OCI-LY1 (cell line): ENCODE measurements around the gene FZR1.

Experiments used
- H2AFZ ChIP-seq: fragments of 200-600 bp; sonication (generic), shearing (Covaris generic); 2 replicates; pipeline ENCODE4 v1.6.0; 2014; ENCODE audit warnings: antibody characterized with exemption, mild to moderate bottlenecking, low read length
- H3F3A ChIP-seq: fragments of 200-600 bp; sonication (generic), shearing (Covaris generic); 2 replicates; pipeline ENCODE4 v1.6.0; 2014; ENCODE audit warnings: mild to moderate bottlenecking, antibody characterized with exemption, low read length, moderate library complexity; ENCODE audit not compliant: insufficient read depth
- H3K27ac ChIP-seq: fragments of 200-600 bp; sonication (generic); 2 replicates; pipeline ENCODE4 v1.5.1; 2014; ENCODE audit warnings: low read length, mixed run types, mild to moderate bottlenecking, low read depth; ENCODE audit not compliant: poor library complexity, severe bottlenecking
- H3K27me3 ChIP-seq: fragments of 200-600 bp; sonication (generic); 2 replicates; pipeline ENCODE4 v1.6.0; 2014; ENCODE audit warnings: antibody characterized with exemption, mild to moderate bottlenecking, low read length, moderate library complexity; ENCODE audit not compliant: insufficient read depth
- H3K36me3 ChIP-seq: fragments of 200-600 bp; sonication (generic); 2 replicates; pipeline ENCODE4 v1.6.1; 2014; ENCODE audit warnings: mild to moderate bottlenecking, antibody characterized with exemption, low read length, moderate library complexity, mixed read lengths; ENCODE audit not compliant: insufficient read depth
- H3K4me1 ChIP-seq: fragments of 200-600 bp; sonication (generic); 2 replicates; pipeline ENCODE4 v1.5.1; 2014; ENCODE audit warnings: mild to moderate bottlenecking, low read length, moderate library complexity; ENCODE audit not compliant: insufficient read depth, severe bottlenecking
- H3K4me2 ChIP-seq: fragments of 200-600 bp; sonication (generic), shearing (Covaris generic); 2 replicates; pipeline ENCODE4 v1.6.1; 2014; ENCODE audit warnings: low read length
- H3K4me3 ChIP-seq: fragments of 200-600 bp; sonication (generic); 2 replicates; pipeline ENCODE4 v1.5.1; 2014; ENCODE audit warnings: low read length, low read depth, mild to moderate bottlenecking, mixed read lengths; ENCODE audit not compliant: poor library complexity, severe bottlenecking
- H3K79me2 ChIP-seq: fragments of 200-600 bp; shearing (Covaris generic); 2 replicates; pipeline ENCODE4 v1.6.1; 2016; ENCODE audit warnings: mixed run types, low read length, mixed read lengths; ENCODE audit not compliant: insufficient read depth
- H3K9ac ChIP-seq: fragments of 200-600 bp; sonication (generic), shearing (Covaris generic); 2 replicates; pipeline ENCODE4 v1.6.1; 2014; ENCODE audit warnings: mild to moderate bottlenecking, low read length, mixed read lengths
- H3K9me2 ChIP-seq: fragments of 200-600 bp; sonication (generic), shearing (Covaris generic); 2 replicates; pipeline ENCODE4 v1.6.1; 2014; ENCODE audit warnings: low read depth, mild to moderate bottlenecking, low read length, mixed read lengths
- H3K9me3 ChIP-seq: fragments of 200-600 bp; shearing (Covaris generic); 2 replicates; pipeline ENCODE4 v1.6.1; 2014; ENCODE audit warnings: low read length, mixed read lengths
- H4K20me1 ChIP-seq: fragments of 200-600 bp; sonication (generic), shearing (Covaris generic); 2 replicates; pipeline ENCODE4 v1.6.0; 2016; ENCODE audit warnings: mild to moderate bottlenecking, low read length; ENCODE audit not compliant: insufficient read depth
- EZH2 ChIP-seq: fragments of 200-600 bp; sonication (generic), shearing (Covaris generic); IDR thresholded peaks from 2 replicates; pipeline ENCODE4 v1.8.0; 2017; ENCODE audit warnings: borderline replicate concordance, mixed run types, mild to moderate bottlenecking, antibody characterized with exemption, low read length, moderate library complexity, mixed read lengths
- TF ChIP-seq, protein P1 (sequence below): fragments of 200-600 bp; sonication (generic), shearing (Covaris generic); IDR thresholded peaks from 2 replicates; pipeline ENCODE4 v1.5.1; 2017; ENCODE audit warnings: mild to moderate bottlenecking, antibody characterized with exemption, low read length, moderate library complexity, mixed read lengths

FZR1 gene

DNA sequence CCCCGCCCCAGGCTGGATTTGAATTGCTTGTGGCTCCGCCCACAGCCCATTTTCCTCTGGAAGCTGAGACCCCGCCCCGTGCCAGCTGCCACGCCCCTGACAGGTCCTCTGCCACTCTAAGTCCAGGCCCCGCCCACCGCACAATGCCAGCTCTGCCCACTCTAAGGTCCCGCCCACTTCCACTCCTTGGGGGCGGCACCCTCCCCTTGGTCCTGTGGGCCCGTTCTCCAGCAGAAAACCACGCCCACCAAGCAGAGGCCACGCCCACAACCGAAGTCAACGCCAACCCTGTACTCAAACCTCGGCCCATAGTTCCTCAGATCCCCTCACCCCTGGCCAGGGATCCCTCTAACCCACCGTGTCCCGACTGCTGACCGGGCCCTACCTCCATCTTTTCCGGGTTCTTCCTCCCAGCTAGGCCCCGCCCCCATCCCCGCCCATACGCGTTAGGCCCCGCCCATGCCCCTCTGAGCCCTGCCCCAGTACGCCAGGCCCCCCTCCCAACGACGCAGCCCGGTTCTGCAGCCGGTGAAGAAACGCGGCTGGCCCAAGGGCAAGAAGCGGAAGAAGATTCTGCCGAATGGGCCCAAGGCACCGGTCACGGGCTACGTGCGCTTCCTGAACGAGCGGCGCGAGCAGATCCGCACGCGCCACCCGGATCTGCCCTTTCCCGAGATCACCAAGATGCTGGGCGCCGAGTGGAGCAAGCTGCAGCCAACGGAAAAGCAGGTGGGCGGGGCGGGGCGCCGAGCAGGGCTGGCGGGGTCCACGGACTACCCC, 67.9 kb downstream of the FZR1 start:
- no peak overlapping the region for H3K27ac ChIP-seq
- no peak overlapping the region for H2AFZ ChIP-seq
- 0 out of 2 replicates have a peak, but pooled peaks cover under 1% of the 10 kb centered on the region for H3K27me3 ChIP-seq
- no peaks in the 10 kb centered on the region for H3K9me2 ChIP-seq
- no peaks in the 10 kb centered on the region for H3K9me3 ChIP-seq
- no peaks in the 10 kb centered on the region for H4K20me1 ChIP-seq
- peaks cover 18% of the 10 kb centered on the region for H3K36me3 ChIP-seq
- peak overlapping the region; percentile 88 for H3K4me3 ChIP-seq
- no peak for TF ChIP-seq EZH2
- TF ChIP-seq, protein P1, sequence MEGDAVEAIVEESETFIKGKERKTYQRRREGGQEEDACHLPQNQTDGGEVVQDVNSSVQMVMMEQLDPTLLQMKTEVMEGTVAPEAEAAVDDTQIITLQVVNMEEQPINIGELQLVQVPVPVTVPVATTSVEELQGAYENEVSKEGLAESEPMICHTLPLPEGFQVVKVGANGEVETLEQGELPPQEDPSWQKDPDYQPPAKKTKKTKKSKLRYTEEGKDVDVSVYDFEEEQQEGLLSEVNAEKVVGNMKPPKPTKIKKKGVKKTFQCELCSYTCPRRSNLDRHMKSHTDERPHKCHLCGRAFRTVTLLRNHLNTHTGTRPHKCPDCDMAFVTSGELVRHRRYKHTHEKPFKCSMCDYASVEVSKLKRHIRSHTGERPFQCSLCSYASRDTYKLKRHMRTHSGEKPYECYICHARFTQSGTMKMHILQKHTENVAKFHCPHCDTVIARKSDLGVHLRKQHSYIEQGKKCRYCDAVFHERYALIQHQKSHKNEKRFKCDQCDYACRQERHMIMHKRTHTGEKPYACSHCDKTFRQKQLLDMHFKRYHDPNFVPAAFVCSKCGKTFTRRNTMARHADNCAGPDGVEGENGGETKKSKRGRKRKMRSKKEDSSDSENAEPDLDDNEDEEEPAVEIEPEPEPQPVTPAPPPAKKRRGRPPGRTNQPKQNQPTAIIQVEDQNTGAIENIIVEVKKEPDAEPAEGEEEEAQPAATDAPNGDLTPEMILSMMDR = no peak
- H3K79me2 ChIP-seq = no peaks in the 10 kb centered on the region
- H3K4me1 ChIP-seq = peaks cover 21% of the 10 kb centered on the region
- no peak overlapping the region; the same call in 1 of the 2 replicates for H3K9ac ChIP-seq
- peak overlapping the region; percentile 75 for H3K4me2 ChIP-seq
- H3F3A ChIP-seq = 0 out of 2 replicates have a peak, but pooled peaks cover 3% of the 10 kb centered on the region

DNA sequence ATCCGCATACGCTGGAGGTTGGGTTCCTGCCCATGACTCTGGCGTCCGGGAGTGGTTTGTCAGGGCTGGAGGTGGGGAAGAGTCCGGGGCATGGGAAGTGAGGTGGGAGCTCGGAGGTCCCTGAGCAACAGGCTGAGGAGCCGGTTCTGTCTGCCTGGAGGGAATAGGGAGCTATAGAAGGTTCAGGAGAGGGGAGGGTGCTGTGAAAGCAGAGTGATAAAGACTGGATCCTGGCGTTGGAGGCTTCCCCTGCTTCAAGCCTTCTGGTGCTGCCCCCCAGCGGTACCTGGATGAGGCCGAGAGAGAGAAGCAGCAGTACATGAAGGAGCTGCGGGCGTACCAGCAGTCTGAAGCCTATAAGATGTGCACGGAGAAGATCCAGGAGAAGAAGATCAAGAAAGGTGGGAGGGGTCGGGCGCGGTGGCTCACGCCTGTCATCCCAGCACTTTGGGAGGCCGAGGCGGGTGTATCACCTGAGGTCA, 69.2 kb downstream of the FZR1 start:
- Histone ChIP-seq H3K9ac (no peak overlapping the region), H3K9me2 (no peaks in the 10 kb centered on the region), H3K27me3 (no peaks in the 10 kb centered on the region), H3K27ac (no peak overlapping the region), H2AFZ (no peak overlapping the region), H3K4me2 (no peak overlapping the region), H4K20me1 (no peaks in the 10 kb centered on the region), H3K4me3 (no peak overlapping the region), H3K79me2 (no peaks in the 10 kb centered on the region), H3F3A (0 out of 2 replicates have a peak, but pooled peaks cover 3% of the 10 kb centered on the region), H3K4me1 (peaks cover 21% of the 10 kb centered on the region), H3K9me3 (no peaks in the 10 kb centered on the region), H3K36me3 (peaks cover 18% of the 10 kb centered on the region)
- TF ChIP-seq, protein P1 = peak; percentile 80
- TF ChIP-seq EZH2 = no peak

DNA sequence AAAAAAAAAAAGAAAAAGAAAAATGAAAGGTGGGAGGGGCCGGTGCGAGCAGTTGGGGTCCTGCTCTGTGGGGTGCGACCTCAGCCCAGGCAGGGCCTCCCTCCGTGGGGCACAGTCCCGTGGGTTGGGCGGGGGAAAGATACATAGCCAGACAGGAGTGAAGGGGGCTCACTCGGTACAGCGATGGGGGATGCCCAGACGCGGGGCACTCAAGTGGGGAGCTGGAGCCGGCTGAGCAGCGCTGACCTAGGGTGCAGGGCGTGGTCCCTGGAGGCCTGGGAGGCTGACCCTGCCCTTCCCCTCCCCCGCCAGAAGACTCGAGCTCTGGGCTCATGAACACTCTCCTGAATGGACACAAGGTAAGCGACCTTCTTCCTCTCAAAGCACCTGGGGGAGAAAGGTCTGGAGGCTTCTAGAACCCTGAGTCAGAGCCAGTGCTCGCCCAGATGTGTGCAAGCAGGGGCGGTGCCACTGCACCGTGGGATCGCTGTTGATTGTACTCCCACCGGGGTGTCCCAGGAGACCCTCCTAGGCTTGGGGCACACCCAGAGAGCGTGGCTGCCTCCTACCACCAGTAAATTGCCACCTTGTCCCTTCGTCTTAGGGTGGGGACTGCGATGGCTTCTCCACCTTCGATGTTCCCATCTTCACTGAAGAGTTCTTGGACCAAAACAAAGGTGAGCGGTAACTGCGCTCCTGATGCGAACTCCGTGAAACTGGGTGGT, 70.0 kb downstream of the FZR1 start:
- Histone ChIP-seq H2AFZ (no peak overlapping the region), H3K4me2 (peak overlapping the region; percentile 99), H3K79me2 (no peaks in the 10 kb centered on the region), H3F3A (0 out of 2 replicates have a peak, but pooled peaks cover 3% of the 10 kb centered on the region), H3K9ac (peak overlapping the region; percentile 65), H3K27ac (peak overlapping the region; percentile 20), H3K36me3 (peaks cover 18% of the 10 kb centered on the region), H3K27me3 (no peaks in the 10 kb centered on the region), H3K4me3 (peak overlapping the region; percentile 63), H3K9me2 (no peaks in the 10 kb centered on the region), H3K9me3 (no peaks in the 10 kb centered on the region), H4K20me1 (no peaks in the 10 kb centered on the region), H3K4me1 (peaks cover 21% of the 10 kb centered on the region)
- no peak for TF ChIP-seq EZH2
- TF ChIP-seq, protein P1 = no peak
